NCI-H2081 (cell line): Measurements from ENCODE around the gene TRAPPC10.

Experiments used
- DNase-seq, 2 experiments: peaks; one replicate each; lab custom pipeline; 2025; lab: John Stamatoyannopoulos, UW

TRAPPC10 gene

GRCh38 chr21:43981871-43982210 lies 30.3 kb upstream of the TRAPPC10 start:
- no peak for DNase-seq

GRCh38 chr21:43982489-43983078 lies 29.5 kb upstream of the TRAPPC10 start:
- DNase-seq = no peak

- no peak for DNase-seq
Observed at GRCh38 chr21:43983390-43983789, 28.7 kb upstream of the TRAPPC10 start.

DNA sequence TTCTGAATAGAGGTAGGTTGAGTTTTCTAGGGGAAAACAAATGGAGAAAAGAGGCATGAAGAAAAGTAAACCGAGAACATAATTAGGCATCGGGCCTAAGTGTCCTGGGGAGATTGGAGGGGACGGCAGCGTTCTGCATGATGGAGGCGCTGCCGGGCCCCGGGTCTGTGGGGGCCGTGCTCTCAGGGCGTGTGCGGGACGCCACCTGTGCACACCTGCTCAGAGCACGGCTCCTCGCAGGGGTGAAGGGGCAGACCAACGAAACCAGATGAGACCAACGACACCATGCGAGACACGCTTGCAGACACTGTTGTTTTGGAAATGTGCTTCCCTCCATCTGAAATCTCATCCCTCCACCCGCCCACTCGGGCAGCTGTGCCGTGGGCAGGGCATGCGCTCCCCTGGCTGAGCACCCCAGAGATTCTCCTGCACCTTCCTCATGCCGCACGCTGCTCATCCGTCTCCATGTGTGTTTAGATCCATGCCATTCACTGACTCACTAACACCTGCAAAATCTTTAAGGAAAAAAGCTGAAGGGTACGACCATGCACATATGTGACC lies 28.2 kb upstream of the TRAPPC10 start:
- DNase-seq = no peak

- DNase-seq = no peak
Observed at GRCh38 chr21:43984905-43985689, 27.0 kb upstream of the TRAPPC10 start.

GRCh38 chr21:43985690-43986251 lies 26.3 kb upstream of the TRAPPC10 start:
- no peak for DNase-seq

DNA sequence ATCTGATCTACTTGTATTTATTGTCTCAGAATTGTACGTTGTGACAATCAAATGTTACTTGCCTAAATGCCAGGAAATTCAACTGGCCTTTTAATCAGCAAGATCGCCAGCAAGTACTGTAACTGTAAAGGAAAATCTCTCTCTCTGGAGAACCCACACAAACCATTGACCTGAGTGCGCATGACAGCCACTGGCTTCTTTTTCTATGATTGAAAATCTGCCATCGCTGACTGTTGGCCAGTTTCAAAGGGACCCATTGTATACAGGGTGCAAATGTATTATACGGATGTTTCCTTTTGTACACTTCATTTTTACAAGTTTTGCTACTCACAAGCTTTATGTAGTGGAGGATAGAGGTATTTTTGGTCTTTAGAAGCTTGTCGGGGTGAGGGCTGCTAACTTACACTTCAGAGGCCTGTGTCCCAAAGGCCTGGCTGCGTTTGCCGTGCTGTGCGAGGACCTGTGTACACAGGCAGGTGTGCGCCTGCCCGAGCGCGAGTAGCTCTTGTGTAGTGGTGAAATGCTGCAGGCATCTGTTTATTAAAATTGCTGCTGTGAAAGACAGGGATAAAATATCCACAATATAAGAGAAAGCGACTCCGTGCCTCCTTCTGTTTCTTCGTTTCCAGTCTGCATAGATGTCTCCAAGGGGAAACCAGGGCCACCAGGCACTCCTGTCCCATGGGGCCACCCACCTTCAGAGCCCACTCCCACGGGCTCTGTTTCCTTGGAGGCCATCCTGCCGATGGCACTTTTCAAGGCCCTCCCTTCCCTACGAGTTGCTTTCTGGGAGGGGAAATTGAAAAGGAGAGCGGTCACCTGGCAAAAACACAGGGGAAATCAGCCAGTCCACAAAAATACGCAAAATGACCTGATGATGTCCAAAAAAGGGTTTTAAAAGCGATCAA lies 25.3 kb upstream of the TRAPPC10 start:
- DNase-seq = no peak

GRCh38 chr21:43987509-43987908 lies 24.6 kb upstream of the TRAPPC10 start:
- DNase-seq = no peak

- DNase-seq = no peak
Observed at GRCh38 chr21:43988016-43988415, 24.1 kb upstream of the TRAPPC10 start.

GRCh38 chr21:43988506-43989230 lies 23.4 kb upstream of the TRAPPC10 start:
- no peak for DNase-seq

DNA sequence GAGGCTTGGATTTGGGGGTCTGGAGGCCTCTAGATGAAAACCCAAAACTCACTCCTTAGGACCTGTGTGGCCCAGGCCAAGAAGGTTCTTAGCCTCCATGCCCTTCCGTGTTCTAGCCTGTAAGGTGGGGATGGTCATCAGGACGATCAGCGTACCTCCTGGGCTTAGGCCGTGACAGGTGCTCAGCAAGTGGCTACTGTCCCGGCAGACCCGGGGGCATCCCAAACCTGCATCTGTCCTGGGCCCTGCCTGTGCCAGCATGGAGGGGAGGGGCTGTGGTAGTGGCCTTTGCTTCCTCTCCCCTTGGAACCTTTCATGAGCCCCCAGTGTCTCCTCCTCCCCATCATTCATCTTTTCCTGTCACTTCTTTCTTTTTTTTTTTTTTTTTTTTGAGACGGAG lies 22.7 kb upstream of the TRAPPC10 start:
- DNase-seq = no peak

DNA sequence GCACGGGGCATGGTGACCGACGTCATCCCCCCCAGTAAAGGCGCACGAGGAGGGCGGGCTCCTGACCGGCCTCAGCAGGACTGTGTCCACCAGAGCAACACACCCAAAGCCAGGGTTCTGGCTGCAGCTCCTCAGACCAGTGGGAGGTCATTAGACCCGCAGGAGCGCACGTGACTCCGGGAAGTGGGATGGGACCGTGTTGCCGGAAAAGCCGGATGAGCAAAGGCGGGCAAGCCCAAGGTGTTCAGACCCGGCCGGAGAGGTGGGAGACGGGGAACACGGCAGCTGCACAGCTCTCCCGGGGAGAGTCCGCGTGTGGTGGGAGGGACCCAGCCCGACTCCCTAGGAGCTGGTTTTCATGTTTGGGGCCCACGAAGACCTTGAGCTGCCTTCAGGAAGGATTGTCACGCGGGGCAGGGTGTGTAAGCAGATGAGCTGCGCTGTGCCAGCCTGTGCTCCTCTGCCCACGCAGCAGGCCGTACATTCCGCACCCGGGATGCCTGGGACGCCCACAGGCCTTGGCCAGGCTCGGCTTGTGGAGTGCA lies 20.6 kb upstream of the TRAPPC10 start:
- no peak for DNase-seq

DNA sequence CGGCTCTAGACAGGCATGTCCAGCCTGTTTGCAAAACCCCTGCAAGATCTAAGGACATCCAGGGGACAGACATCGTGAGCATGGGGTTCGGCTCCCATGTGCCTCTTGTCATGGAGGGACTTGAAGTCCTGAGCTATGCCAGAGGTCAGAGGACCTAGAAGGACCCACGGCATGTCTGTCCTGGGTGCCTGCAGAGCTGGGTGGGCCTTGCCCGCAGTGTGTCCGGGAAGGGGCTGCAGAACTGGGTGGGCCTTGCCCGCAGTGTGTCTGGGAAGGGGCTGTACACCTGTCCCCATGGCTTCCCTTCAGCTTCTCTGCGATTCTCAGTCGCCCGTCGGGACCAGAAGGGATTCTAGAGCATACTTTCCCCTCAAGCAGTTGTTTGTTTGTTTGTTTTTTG lies 20.0 kb upstream of the TRAPPC10 start:
- DNase-seq = no peak

DNA sequence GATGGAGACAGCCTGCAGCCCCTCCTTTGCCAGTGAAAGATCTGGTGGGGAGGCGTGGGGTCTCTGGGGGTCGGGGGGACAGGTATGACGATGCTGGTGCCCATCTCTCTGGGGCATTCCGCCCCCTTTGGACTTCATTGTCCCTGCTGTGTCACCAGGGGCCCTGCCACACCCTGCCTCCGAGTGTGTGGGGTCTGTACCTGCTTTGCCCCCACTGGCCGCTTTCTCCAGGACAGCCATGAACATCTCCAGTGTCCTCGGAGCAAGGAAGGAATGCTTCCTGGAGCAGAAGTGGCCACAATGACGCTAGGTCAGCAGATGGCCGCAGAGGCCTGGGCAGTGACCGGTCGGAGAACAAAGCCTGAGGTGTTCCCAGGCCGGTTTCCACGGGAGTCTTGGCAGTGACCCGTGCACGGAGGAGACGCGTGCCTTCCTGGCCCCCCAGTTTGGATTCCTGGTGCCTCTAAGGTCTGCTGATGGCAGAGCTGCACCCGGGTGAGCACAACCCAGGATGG lies 18.6 kb upstream of the TRAPPC10 start:
- DNase-seq = no peak

DNA sequence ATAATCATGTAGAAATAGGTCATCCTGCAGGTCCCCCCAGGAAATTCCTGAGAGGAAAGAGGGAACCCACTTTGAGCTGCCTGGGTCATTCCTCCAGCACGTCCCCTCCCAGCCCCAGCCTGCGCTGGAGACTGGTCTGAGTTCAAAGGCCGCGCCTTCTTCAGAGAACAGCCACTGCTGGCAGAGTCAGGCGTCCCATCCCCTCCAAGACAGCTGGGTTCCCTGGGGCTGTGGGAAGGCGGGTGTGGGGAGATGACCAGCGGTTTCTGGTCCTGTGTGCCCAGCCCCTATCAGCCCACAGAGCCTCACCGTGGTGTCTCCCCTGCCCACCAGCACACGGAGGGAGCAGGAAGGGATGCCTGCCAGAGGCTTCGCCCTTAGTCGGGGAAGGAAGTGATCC lies 18.0 kb upstream of the TRAPPC10 start:
- DNase-seq = no peak

DNA sequence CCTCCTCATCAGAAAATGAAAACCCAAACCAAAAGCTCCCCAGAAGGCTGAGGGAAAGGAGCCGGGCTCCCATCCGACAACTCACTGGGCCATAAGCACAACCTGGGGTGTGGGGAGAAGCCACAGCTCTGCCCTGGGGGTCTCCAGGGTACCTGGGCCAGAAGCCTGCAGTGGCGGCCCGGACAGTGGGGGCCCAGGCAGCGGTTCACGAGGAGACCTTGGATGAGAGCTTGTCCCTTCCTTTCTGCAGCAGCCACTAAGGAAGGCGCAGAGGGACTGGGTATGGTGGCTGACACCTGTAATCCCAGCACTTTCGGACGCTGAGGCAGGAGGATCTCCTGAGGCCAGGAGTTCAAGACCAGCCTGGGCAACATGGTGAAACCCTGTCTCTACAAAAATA lies 17.5 kb upstream of the TRAPPC10 start:
- no peak for DNase-seq

DNA sequence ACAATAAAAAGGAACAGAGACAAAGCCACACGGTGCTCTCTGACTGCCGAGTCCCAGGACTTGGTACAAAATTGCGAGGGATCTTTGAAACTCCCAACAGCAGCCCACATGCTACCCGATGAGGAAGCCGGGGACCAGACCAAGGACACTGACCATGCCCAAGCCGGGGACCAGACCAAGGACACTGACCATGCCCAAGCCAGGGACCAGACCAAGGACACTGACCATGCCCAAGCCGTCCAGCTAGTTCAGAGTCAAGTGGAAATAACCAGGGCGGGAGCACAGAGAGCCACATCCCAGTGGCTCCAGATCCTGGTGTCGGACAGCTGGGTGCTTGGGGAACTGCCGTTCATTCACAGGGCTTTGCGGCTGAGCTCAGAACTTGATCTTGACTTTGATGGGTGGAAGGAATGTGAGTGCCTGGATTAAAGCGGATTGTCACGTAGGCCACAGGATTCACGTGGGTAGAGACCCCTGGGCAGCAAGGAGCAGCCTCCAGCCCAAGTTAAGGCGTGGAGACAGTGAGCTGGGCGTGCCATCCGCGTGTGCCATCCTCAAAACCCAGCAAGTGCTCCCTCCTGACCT lies 16.5 kb upstream of the TRAPPC10 start:
- DNase-seq = no peak

- DNase-seq = no peak
Observed at GRCh38 chr21:43997766-43998742, 14.1 kb upstream of the TRAPPC10 start.

- DNase-seq = no peak
Observed at GRCh38 chr21:44000360-44000759, 11.7 kb upstream of the TRAPPC10 start.
